Measurements from ENCODE around the gene GRP.

DNA sequence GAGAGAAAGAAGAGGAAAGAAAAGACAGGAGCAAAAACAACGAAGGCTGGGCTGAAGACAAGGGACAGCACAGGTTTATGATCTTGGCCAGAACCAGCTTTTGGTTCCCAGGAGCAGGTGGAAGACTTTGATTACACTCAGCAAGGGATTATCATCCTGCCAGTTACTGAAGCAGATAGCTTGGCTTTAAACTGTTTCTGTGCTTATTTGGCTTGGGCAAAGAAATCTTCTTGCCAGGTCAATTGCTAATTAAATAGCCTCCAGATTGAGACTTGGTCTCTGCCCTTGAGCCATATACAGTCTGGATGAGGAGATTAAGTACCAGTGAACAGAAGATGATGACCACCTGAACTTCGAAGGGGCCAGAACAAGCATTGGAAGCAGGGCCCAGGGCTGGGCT is 22.3 kb upstream of the GRP start:
- TF ChIP-seq POLR2A (IDR thresholded peaks at IDR 0.05) = no peak
- no peak for TF ChIP-seq CTCF (IDR thresholded peaks at IDR 0.05)

Data from transverse colon (tissue), 3 donors.